H1 (cell line): ENCODE measurements around the gene LRRC3B. TPM values are rescaled to one million over a fixed set of nuclear protein-coding genes. Genes with fewer than 3 reads are reported as not detected.

ENCODE experiments used
- CHD1 ChIP-seq: IDR thresholded peaks from 2 replicates; pipeline ENCODE4 v1.6.1; 2012; ENCODE audit warnings: low read depth, low read length, improper control_type of control experiment
- GABPA ChIP-seq: IDR thresholded peaks from 2 replicates; pipeline ENCODE4 v1.6.1; 2011; ENCODE audit warnings: mild to moderate bottlenecking, low read length, moderate library complexity, borderline replicate concordance; ENCODE audit not compliant: insufficient read depth
- GTF2F1 ChIP-seq: IDR thresholded peaks from 2 replicates; pipeline ENCODE4 v1.6.1; 2012; ENCODE audit warnings: low read depth, low read length, improper control_type of control experiment, borderline replicate concordance
- JUND ChIP-seq: IDR thresholded peaks from 2 replicates; pipeline ENCODE4 v1.6.1; 2011; ENCODE audit warnings: mild to moderate bottlenecking, improper control_type of control experiment, low read length
- TCF12 ChIP-seq: IDR thresholded peaks from 2 replicates; pipeline ENCODE4 v1.6.1; 2011; ENCODE audit warnings: low read depth, mild to moderate bottlenecking, low read length
- polyA plus RNA-seq, 7 experiments: library from polyadenylated mRNA; depleted of rRNA in 3 of 7; stranded (reverse) in 5 of 7; unstranded in 2 of 7; fragments of >200 nt in 5 of 7; fragments of 200-250 nt in 2 of 7; gene quantifications; 1 replicate in 5 of 7; 2 replicates in 1 of 7; 4 replicates in 1 of 7; pipeline versions ENCODE4 v1.2.1 to v1.2.3, GENCODE V29; 2011 to 2013; ENCODE audit warnings: missing spikeins in 2 of 7, mixed read lengths in 2 of 7
- total RNA-seq: library from RNA; stranded (reverse); fragmentation: NEBNext Ultra II Directional; extraction: Animal tissue kit (Norgen Biotek cat#: 25700); gene quantifications from 2 replicates; pipeline ENCODE4 v1.2.1, GENCODE V29; 2021
- TF ChIP-seq, protein P1 (sequence below): fragments of 300-600 bp; sonication (generic); IDR thresholded peaks from 2 replicates; pipeline ENCODE4 v1.7.1; 2012; ENCODE audit warnings: low read length, moderate library complexity, mild to moderate bottlenecking, inconsistent platforms; ENCODE audit not compliant: insufficient replicate concordance

LRRC3B gene
- total and polyA plus RNA-seq, 2 of the 8 experiments (the other 6 are each of a cell fraction or from before 2014, with no cell fraction given), result 1.6 to 3.1 TPM

DNA sequence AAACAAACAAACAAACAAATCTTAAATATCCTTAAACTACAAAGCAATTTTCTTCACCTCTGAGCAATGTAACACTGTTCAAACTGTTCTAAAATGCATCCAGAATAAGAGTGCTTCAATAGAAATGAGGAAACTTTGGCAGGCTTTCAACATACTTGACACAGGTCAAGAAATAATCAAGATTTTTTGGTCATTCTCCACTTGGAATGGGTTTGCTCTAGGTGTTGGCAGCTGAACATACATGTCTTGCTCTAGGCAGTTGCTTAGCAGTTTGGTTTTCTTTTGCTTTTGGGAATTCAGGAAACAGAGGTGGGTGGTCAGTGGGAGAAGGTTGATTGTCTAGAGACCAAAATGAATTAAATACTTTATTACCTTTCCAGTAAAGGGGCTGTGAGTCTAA lies 1.4 kb upstream of the LRRC3B start (continued):
- TF ChIP-seq, protein P1, sequence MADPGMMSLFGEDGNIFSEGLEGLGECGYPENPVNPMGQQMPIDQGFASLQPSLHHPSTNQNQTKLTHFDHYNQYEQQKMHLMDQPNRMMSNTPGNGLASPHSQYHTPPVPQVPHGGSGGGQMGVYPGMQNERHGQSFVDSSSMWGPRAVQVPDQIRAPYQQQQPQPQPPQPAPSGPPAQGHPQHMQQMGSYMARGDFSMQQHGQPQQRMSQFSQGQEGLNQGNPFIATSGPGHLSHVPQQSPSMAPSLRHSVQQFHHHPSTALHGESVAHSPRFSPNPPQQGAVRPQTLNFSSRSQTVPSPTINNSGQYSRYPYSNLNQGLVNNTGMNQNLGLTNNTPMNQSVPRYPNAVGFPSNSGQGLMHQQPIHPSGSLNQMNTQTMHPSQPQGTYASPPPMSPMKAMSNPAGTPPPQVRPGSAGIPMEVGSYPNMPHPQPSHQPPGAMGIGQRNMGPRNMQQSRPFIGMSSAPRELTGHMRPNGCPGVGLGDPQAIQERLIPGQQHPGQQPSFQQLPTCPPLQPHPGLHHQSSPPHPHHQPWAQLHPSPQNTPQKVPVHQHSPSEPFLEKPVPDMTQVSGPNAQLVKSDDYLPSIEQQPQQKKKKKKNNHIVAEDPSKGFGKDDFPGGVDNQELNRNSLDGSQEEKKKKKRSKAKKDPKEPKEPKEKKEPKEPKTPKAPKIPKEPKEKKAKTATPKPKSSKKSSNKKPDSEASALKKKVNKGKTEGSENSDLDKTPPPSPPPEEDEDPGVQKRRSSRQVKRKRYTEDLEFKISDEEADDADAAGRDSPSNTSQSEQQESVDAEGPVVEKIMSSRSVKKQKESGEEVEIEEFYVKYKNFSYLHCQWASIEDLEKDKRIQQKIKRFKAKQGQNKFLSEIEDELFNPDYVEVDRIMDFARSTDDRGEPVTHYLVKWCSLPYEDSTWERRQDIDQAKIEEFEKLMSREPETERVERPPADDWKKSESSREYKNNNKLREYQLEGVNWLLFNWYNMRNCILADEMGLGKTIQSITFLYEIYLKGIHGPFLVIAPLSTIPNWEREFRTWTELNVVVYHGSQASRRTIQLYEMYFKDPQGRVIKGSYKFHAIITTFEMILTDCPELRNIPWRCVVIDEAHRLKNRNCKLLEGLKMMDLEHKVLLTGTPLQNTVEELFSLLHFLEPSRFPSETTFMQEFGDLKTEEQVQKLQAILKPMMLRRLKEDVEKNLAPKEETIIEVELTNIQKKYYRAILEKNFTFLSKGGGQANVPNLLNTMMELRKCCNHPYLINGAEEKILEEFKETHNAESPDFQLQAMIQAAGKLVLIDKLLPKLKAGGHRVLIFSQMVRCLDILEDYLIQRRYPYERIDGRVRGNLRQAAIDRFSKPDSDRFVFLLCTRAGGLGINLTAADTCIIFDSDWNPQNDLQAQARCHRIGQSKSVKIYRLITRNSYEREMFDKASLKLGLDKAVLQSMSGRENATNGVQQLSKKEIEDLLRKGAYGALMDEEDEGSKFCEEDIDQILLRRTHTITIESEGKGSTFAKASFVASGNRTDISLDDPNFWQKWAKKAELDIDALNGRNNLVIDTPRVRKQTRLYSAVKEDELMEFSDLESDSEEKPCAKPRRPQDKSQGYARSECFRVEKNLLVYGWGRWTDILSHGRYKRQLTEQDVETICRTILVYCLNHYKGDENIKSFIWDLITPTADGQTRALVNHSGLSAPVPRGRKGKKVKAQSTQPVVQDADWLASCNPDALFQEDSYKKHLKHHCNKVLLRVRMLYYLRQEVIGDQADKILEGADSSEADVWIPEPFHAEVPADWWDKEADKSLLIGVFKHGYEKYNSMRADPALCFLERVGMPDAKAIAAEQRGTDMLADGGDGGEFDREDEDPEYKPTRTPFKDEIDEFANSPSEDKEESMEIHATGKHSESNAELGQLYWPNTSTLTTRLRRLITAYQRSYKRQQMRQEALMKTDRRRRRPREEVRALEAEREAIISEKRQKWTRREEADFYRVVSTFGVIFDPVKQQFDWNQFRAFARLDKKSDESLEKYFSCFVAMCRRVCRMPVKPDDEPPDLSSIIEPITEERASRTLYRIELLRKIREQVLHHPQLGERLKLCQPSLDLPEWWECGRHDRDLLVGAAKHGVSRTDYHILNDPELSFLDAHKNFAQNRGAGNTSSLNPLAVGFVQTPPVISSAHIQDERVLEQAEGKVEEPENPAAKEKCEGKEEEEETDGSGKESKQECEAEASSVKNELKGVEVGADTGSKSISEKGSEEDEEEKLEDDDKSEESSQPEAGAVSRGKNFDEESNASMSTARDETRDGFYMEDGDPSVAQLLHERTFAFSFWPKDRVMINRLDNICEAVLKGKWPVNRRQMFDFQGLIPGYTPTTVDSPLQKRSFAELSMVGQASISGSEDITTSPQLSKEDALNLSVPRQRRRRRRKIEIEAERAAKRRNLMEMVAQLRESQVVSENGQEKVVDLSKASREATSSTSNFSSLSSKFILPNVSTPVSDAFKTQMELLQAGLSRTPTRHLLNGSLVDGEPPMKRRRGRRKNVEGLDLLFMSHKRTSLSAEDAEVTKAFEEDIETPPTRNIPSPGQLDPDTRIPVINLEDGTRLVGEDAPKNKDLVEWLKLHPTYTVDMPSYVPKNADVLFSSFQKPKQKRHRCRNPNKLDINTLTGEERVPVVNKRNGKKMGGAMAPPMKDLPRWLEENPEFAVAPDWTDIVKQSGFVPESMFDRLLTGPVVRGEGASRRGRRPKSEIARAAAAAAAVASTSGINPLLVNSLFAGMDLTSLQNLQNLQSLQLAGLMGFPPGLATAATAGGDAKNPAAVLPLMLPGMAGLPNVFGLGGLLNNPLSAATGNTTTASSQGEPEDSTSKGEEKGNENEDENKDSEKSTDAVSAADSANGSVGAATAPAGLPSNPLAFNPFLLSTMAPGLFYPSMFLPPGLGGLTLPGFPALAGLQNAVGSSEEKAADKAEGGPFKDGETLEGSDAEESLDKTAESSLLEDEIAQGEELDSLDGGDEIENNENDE, result no peak
- TF ChIP-seq JUND (no peak), CHD1 (no peak), GTF2F1 (no peak), TCF12 (no peak), GABPA (no peak)
